ENCODE measurements around the gene MTAP.

MTAP gene

GRCh38 chr9:21806644-21807043 lies 4.2 kb downstream of the MTAP start:
- no peak for DNase-seq

GRCh38 chr9:21810388-21810787 lies 8.0 kb downstream of the MTAP start:
- no peak for DNase-seq

- DNase-seq: no peak
These were observed 8.4 kb downstream of the MTAP start for GRCh38 chr9:21810881-21811280.

GRCh38 chr9:21811914-21812313 lies 9.5 kb downstream of the MTAP start:
- no peak for DNase-seq

GRCh38 chr9:21812415-21812814 lies 10.0 kb downstream of the MTAP start:
- DNase-seq: no peak

GRCh38 chr9:21812946-21813568 lies 10.6 kb downstream of the MTAP start:
- no peak for DNase-seq

- DNase-seq: no peak
These were observed 11.4 kb downstream of the MTAP start for GRCh38 chr9:21813575-21814473.

- no peak for DNase-seq
These were observed 13.2 kb downstream of the MTAP start for GRCh38 chr9:21815643-21816042.

GRCh38 chr9:21817176-21817575 lies 14.7 kb downstream of the MTAP start:
- no peak for DNase-seq

GRCh38 chr9:21825637-21826036 lies 23.2 kb downstream of the MTAP start:
- no peak for DNase-seq

- DNase-seq: no peak
These were observed 26.5 kb downstream of the MTAP start for GRCh38 chr9:21828853-21829410.

- DNase-seq: no peak
These were observed 28.2 kb downstream of the MTAP start for GRCh38 chr9:21830589-21830988.

- no peak for DNase-seq
These were observed 29.5 kb downstream of the MTAP start for GRCh38 chr9:21831841-21832509.

- DNase-seq: no peak
These were observed 30.8 kb downstream of the MTAP start for GRCh38 chr9:21833090-21833801.

- no peak for DNase-seq
These were observed 32.7 kb downstream of the MTAP start for GRCh38 chr9:21835121-21835520.

- no peak for DNase-seq
These were observed 34.2 kb downstream of the MTAP start for GRCh38 chr9:21836437-21837161.

- no peak for DNase-seq
These were observed 35.1 kb downstream of the MTAP start for GRCh38 chr9:21837501-21837900.

- DNase-seq: no peak
These were observed 38.2 kb downstream of the MTAP start for GRCh38 chr9:21840647-21841046.

- no peak for DNase-seq
These were observed 38.7 kb downstream of the MTAP start for GRCh38 chr9:21841133-21841532.

GRCh38 chr9:21848615-21849014 lies 46.2 kb downstream of the MTAP start:
- no peak for DNase-seq

- no peak for DNase-seq
These were observed 50.3 kb downstream of the MTAP start for GRCh38 chr9:21852754-21853153.

GRCh38 chr9:21853414-21853813 lies 51.0 kb downstream of the MTAP start:
- DNase-seq: no peak

All from activated gamma-delta T cell (primary cell).